ENCODE data around the gene ASB10.

Gene ASB10

GRCh38 chr7:151141855-151142685 lies 45.0 kb downstream of the ASB10 start:
- Histone ChIP-seq H3K4me2 (ENCODE audit: low read length) (no peak overlapping the region), H3K4me3 (ENCODE audit: low read length) (no peak overlapping the region), H3K4me1 (ENCODE audit: control insufficient read depth, low read length) (no peaks in the 10 kb centered on the region), H3K36me3 (ENCODE audit: control insufficient read depth, low read length) (no peaks in the 10 kb centered on the region), H3K27ac (ENCODE audit: low read depth, low read length) (no peak overlapping the region), H3F3A (ENCODE audit: control insufficient read depth, insufficient read depth) (no peaks in the 10 kb centered on the region), H3K9me3 (ENCODE audit: control insufficient read depth, insufficient read depth, low read length) (no peaks in the 10 kb centered on the region), H3K79me2 (ENCODE audit: control insufficient read depth, low read length) (no peaks in the 10 kb centered on the region), H3K27me3 (ENCODE audit: control insufficient read depth, low read length) (peaks cover 3% of the 10 kb centered on the region; the same call in 1 of the 2 replicates), H4K20me1 (ENCODE audit: control insufficient read depth, insufficient read depth, low read depth, low read length) (no peaks in the 10 kb centered on the region), H3K9me2 (replicated peaks; ENCODE audit: control insufficient read depth, low read length) (no peaks in the 10 kb centered on the region)
- TF ChIP-seq EZH2phosphoT487 (IDR thresholded peaks at IDR 0.05; ENCODE audit: borderline replicate concordance, low read length) (no peak), CTCF (IDR thresholded peaks at IDR 0.05; ENCODE audit: low read depth, low read length, poor library complexity, severe bottlenecking) (no peak)

- no peaks in the 10 kb centered on the region for H3K4me1 ChIP-seq (ENCODE audit: control insufficient read depth, low read length)
- no peaks in the 10 kb centered on the region for H3K9me2 ChIP-seq (replicated peaks; ENCODE audit: control insufficient read depth, low read length)
- no peaks in the 10 kb centered on the region for H3F3A ChIP-seq (ENCODE audit: control insufficient read depth, insufficient read depth)
- H4K20me1 ChIP-seq (ENCODE audit: control insufficient read depth, insufficient read depth, low read depth, low read length) = no peaks in the 10 kb centered on the region
- H3K9me3 ChIP-seq (ENCODE audit: control insufficient read depth, insufficient read depth, low read length) = no peaks in the 10 kb centered on the region
- H3K79me2 ChIP-seq (ENCODE audit: control insufficient read depth, low read length) = no peaks in the 10 kb centered on the region
- no peak for TF ChIP-seq EZH2phosphoT487 (IDR thresholded peaks at IDR 0.05; ENCODE audit: borderline replicate concordance, low read length)
- TF ChIP-seq CTCF (IDR thresholded peaks at IDR 0.05; ENCODE audit: low read depth, low read length, poor library complexity, severe bottlenecking) = no peak
- H3K36me3 ChIP-seq (ENCODE audit: control insufficient read depth, low read length) = no peaks in the 10 kb centered on the region
- no peak overlapping the region for H3K27ac ChIP-seq (ENCODE audit: low read depth, low read length)
- H3K4me2 ChIP-seq (ENCODE audit: low read length) = no peak overlapping the region
- H3K27me3 ChIP-seq (ENCODE audit: control insufficient read depth, low read length) = no peaks in the 10 kb centered on the region
- H3K4me3 ChIP-seq (ENCODE audit: low read length) = no peak overlapping the region
Measured at GRCh38 chr7:151141311-151141854, 45.7 kb downstream of the ASB10 start.

- Histone ChIP-seq H3K79me2 (ENCODE audit: control insufficient read depth, low read length) (no peaks in the 10 kb centered on the region), H3F3A (ENCODE audit: control insufficient read depth, insufficient read depth) (no peaks in the 10 kb centered on the region), H3K27ac (ENCODE audit: low read depth, low read length) (no peak overlapping the region), H3K9me2 (replicated peaks; ENCODE audit: control insufficient read depth, low read length) (no peaks in the 10 kb centered on the region), H4K20me1 (ENCODE audit: control insufficient read depth, insufficient read depth, low read depth, low read length) (no peaks in the 10 kb centered on the region), H3K9me3 (ENCODE audit: control insufficient read depth, insufficient read depth, low read length) (no peaks in the 10 kb centered on the region), H3K4me3 (ENCODE audit: low read length) (no peak overlapping the region), H3K36me3 (ENCODE audit: control insufficient read depth, low read length) (no peaks in the 10 kb centered on the region), H3K27me3 (ENCODE audit: control insufficient read depth, low read length) (no peaks in the 10 kb centered on the region), H3K4me1 (ENCODE audit: control insufficient read depth, low read length) (no peaks in the 10 kb centered on the region), H3K4me2 (ENCODE audit: low read length) (no peak overlapping the region)
- TF ChIP-seq EZH2phosphoT487 (IDR thresholded peaks at IDR 0.05; ENCODE audit: borderline replicate concordance, low read length) = no peak
- no peak for TF ChIP-seq CTCF (IDR thresholded peaks at IDR 0.05; ENCODE audit: low read depth, low read length, poor library complexity, severe bottlenecking)
Measured at GRCh38 chr7:151140826-151141225, 46.2 kb downstream of the ASB10 start.

All from DOHH2 (cell line).